ENCODE results near the gene TTYH3.

DNA sequence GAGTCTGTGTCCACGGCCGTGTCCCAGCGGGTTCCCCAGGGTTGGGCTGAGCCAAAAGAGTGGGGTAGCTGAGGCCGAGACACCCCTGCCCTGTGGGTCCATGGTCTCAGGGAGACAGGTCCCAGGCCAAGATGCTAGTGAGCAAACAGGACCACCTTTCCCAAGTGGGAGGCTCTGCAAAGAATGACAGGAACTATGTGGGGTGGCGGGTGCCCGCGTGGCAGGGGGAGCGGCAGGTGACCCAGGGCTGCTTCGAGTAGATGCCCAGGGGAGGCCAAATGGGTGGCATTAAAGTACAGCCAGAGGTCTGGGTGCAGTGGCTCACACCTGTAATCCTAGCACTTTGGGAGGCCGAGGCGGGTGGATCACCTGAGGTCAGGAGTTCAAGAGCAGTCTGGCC lies 18.2 kb downstream of the TTYH3 start:
- TF ChIP-seq CTCF (IDR thresholded peaks at IDR 0.05; ENCODE audit: poor library complexity) (no peak), EZH2phosphoT487 (IDR thresholded peaks at IDR 0.05; ENCODE audit: low read depth, severe bottlenecking, unreplicated experiment) (no peak), EZH2 (IDR thresholded peaks at IDR 0.05; ENCODE audit: borderline replicate concordance) (no peak)

All from hepatocyte (in vitro differentiated cells).